ENCODE data around the gene IGF2BP3. TPM values are rescaled to one million over a fixed set of nuclear protein-coding genes. Genes with fewer than 3 reads are reported as not detected.
A peak's percentile ranks its signal among the peaks of the same experiment; 100 is the strongest.
"Not testable (repeated sequence)": the region's sequence is repeated elsewhere in the genome, so short reads cannot be mapped to it uniquely, and the experiment has no call there.

The IGF2BP3 gene
- 10 to 100 TPM; 52.3 to 72.2 (median 59.0) TPM for polyA plus RNA-seq (ENCODE audit: insufficient read length in 4 of 4)

DNA sequence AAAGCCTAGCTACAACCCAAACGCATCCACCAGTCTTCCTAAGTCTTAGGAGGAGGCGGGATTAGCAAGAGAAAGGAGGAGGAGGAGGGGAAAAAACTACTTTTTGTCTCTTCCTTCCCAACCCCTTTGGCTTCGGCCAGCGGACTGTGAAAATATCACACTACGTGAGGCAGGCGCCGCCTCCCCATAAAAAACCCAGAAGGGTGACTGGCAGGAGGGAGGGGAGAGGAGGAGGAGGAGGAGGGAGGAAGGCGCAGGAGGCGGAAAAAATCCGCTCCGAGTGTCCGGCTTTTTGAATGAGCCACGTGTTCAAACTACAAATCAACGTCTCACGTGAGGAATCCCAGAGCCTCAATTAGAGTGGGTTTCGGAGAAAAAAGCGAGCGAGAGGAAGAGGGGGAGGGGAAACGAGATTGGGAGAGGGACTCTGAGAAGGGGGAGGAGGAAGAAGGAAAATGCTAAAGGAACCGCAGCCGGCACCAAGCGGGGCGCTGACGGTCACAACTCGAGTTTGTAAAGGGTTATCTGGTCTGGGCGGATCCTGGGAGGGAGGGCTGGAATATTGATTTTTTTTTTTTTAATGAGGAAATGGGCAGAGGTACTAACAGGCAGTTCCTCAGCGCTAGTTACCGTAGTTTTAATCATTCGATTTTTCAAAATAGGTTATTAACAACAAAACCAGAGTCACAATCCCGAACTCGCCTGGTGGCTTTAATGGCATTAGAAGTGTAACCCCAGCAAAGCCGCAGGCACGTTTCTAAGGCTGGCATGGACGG lies at the start of gene IGF2BP3:
TSS of gene IGF2BP3 (minus strand) at position 162 of the 776 bp plus-strand sequence. CDS start 381 bp downstream, outside the sequence.
- DNase-seq (ENCODE audit: low read depth in 4 of 4, low spot score in 2 of 4), result peak in 3 of 4 donors; percentile 84 to 95 (median 93)

DNA sequence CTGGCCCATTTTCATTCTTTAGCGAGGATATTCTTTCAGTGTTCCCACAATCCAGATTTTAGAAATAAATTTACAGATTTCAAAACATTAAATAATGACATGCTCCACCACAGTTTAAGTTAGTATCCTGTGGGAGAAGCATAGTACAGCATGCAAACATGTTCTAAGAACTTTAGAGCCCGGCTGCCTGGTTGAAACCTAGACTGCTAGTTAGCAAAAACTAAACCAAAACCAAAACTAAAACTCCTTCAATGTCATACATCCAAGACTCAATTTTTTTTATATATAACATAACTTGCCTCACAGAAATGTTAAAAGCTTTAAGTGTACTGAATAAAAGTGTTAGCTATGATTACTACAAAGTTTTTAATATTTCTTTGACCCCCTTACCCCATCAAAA lies 44.5 kb upstream of the IGF2BP3 start:
- no peak for DNase-seq (ENCODE audit: low read depth in 4 of 4, low spot score in 2 of 4)

DNA sequence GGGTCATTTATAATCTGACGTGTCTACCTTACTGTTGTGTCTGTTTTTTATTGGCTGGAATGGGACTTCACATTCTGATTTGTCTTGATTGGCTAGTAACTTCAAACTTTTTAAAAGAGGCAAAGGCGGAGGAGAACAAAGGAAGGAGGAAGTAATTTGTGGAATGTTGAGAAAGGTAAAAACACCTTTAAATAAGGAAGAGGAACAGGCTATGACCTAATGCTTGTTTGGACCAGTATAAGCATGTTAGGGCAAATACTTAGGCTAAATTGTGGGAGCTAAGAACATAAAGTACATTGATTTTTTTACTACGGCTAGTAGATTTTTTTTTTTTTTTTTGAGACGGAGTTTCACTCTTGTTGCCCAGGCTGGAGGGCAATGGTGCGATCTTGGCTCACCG lies 43.5 kb upstream of the IGF2BP3 start:
- DNase-seq (ENCODE audit: low read depth in 4 of 4, low spot score in 2 of 4), result not testable (repeated sequence)

DNA sequence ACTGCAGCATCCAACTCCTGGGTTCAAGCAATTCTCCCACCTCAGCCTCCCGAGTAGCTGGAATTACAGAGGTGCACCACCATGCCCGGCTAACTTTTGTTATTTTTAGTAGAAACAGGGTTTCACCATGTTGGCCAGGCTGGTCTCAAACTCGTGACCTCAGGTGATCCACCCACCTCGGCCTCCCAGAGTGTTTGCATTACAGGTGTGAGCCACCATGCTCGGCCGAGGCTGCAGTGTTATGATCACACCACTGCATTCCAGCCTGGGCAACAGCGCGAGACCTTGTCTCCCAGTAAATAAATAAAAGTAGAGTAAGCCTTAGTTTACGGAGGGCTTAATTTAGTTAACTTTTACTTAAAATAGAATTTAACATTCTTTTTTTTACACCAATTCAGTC lies 23.7 kb upstream of the IGF2BP3 start:
- DNase-seq (ENCODE audit: low read depth in 4 of 4, low spot score in 2 of 4), result no peak

DNA sequence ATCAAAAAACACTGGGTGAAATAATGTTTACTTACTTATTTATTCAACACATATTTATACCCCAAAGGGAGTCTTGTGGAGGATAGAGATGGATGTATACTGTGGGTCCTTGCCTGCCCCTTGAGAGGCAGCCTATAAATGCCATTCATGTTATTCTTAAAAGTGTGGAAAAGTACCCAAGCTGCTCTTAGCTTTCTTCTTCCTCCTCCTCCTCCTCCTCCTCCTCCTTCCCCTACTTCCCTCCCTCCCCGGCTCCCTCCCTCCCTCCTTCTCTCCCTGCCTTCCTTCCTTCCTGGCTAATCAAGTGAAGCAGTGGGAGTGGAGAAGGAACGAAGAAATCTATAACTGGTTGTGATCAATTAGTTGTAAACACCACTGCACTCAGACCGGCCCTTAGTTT lies 21.2 kb upstream of the IGF2BP3 start:
- DNase-seq (ENCODE audit: low read depth in 4 of 4, low spot score in 2 of 4), result no peak

DNA sequence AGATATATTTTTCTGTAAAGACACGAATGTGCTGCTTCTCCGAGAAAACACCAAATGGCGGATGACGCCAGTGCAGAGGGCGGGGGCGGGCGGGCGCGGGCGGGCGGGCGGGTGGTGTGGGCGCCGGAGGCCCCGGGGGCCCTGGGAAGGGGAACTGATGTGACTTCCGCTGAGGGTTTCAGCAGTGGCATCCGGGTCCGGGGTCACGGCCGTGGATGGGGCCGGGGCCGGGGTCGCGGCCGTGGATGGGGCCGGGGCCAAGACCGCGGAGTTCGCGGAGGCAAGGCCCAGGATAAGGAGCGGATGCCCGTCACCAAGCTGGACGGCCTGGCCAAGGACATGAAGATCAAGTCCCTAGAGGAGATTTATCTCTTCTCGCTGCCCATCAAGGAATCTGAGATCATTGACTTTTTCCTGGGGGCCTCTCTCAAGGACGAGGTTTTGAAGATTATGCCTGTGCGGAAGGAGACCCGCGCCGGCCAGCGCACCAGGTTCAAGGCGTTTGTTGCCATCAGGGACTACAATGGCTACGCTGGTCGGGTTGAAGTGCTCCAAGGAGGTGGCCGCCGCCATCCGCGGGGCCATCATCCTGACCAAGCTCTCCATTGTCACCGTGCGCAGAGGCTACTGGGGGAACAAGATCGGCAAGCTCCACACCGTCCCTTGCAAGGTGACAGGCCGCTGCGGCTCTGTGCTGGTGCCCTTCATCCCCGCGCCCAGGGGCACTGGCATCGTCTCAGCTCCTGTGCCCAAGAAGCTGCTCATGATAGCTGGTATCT lies 20.3 kb upstream of the IGF2BP3 start:
- DNase-seq (ENCODE audit: low read depth in 4 of 4, low spot score in 2 of 4), result no peak

DNA sequence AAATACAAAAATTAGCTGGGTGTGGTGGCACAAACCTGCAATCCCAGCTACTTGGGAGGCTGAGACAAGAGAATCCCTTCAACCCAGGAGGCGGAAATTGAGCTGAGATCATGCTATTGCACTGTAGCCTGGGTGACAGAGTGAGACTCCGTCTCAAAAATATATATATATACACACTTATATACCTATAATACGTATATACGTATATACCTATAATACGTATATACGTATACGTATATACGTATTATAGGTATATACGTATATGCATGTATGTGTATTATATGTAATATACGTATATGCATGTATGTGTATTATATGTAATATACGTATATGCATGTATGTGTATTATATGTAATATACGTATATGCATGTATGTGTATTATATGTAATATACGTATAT lies 18.4 kb upstream of the IGF2BP3 start:
- DNase-seq (ENCODE audit: low read depth in 4 of 4, low spot score in 2 of 4), result not testable (repeated sequence)

DNA sequence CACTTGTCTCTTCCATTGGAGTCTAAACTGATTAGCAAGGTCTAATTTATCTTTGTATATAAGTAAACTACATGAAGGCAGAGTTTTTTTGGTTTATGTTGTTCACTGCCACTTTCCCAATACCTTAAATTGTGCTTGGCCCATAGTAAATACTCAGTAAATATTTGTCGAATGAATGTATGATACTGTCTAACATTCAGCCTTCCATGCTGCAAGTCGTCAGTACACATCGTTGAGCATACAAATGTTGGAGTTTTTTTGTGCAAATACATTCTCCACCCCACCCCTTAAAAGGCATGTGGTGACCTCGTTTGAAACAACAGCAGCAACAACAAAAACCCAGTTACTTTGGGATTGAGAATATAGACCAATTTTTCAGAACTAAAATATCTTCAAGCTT lies 17.4 kb upstream of the IGF2BP3 start:
- DNase-seq (ENCODE audit: low read depth in 4 of 4, low spot score in 2 of 4), result no peak

DNA sequence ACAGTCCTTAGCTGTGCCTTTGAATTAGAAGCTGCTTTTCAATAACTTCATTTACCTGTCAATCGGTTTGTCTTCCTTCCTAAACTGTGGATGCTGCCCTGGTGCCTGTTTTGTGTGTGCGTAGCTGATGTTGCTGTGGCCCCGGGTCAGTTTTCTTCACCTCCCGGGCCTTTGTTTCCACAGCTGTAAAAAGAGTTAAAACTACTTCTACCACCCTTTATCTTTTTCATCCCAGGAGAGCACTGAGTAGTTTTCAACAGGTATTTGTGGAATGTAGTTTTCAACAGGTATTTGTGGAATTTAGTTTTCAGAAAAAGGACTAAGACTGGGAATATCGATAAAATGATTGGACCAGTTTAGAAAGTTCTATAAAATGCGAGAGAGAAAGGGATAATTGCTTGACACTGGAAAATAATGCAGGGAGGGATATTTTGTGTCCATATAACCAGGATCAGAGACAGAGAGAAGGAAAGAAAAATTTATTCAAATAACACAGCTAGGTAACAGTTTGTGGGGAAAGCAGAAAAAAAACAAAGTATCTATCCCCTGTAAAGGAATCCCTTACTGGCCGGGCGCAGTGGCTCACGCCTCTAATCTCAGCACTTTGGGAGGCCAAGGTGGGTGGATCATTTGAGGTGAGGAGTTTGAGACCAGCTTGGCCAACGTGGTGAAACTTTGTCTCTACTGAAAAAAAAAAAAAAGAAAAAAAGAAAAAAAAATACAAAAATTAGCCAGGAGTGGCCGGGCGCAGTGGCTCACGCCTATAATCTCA lies 15.9 kb upstream of the IGF2BP3 start:
- no peak for DNase-seq (ENCODE audit: low read depth in 4 of 4, low spot score in 2 of 4)

DNA sequence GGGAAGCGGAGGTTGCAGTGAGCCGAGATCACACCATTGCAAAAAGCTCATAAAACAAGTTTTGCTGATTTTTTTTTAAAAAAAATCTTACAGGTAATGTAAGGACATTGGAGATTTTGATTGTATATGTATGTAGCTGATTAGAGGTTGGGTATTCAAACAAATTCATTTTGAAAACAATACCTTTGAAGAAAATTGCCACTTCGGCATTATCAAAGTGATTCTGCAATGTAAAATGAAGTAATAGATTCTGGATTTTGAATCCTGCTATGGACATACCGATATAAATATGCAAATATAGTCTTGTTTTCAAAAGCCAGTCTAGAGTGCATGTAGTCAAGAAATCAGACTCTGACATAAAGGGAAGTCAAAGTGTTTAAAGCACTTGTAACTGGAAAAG lies 12.4 kb upstream of the IGF2BP3 start:
- no peak for DNase-seq (ENCODE audit: low read depth in 4 of 4, low spot score in 2 of 4)

DNA sequence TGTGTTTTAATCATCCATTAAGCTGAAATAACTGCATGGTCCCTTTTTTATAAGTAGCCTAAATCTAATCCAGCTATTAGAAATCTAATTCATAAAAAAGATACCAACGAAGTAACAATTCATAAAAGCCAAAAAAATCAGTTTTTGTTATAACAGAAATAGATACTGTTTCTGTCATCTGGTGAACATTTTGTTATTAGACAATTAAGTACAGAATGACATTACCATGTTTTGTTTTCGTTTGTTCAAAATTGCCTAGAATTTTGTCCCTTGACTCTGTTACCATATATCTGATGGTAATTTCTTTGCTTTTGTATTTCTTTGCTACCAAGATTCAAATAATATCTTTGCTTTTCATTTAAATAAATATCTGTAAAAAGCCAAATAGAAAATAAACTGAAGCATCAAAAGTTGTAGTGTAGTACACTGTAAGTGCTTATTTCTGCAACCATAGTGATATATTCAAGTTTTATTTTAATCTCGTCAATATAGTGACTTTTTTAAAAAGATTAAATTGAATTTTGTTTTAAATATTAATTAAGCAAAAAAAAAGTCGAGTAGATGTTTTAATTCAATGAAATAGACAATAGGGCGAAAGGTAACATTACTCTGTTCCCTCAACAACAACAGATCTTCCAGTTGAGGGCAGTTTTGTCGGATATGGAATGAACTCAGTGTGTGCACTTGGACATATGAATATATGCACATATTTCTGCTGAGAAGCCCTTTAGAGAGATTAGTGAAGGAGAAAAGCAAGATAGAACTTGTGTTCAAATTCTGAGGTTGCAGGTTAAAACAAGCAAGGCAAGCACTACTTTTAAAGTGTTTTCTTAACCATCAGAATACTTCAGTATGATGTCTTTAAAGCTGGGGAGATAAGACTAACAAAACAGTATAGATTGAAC lies 7.9 kb upstream of the IGF2BP3 start:
- no peak for DNase-seq (ENCODE audit: low read depth in 4 of 4, low spot score in 2 of 4)

DNA sequence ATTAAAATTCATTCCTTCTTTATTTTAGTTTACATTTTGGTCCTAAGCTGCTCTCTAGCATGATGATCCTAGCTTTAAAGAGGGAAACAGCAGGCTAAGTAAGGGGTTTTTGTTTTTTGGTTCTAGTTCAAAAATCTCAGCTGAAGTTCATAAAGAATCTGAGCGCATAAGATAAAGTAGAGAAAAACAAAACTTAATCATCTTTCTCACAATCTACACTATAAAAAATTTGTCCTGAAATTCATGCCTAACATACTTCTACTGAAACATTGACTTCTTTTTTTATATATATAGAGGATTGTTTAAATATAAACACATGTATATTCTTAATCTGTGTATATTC lies 6.8 kb upstream of the IGF2BP3 start:
- no peak for DNase-seq (ENCODE audit: low read depth in 4 of 4, low spot score in 2 of 4)

DNA sequence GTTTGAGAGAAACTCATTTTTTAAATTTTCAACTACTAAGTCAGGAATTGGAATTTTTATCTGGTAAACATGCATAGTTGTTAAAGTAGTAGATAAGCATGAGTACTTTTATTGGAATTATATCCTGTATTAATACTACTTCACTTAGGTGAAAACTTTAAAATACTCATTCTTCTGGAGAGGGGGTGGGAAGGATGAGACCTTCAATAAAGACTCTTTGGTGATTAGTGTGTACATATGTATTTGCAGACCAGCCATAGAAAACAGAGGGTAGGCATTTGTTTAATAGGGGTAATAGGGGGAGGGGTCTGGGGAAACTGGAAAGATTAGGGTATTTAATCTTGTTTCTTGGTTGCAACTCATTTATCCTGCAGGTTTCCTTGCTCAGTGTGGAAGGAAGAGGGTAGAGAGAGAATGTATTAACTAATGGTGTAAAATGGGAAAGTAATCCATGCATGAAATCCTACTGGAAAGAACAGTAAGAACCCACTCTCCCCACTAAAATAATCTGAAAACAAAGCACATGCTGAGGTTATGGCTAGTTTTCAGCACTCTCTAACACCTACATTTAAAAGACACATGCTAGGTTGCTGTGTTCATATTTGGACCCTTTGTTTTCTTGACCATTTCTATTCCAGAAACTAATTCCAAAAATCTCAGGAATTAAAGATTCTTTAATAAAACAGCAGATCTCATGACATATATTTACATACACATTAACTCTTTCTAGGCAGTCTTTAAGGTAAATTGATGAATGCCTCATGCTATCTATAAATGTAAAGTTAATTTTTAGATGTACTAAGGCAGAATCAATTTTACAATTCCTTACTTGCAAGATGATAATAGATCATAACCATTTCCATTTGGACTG lies 6.2 kb upstream of the IGF2BP3 start:
- no peak for DNase-seq (ENCODE audit: low read depth in 4 of 4, low spot score in 2 of 4)

DNA sequence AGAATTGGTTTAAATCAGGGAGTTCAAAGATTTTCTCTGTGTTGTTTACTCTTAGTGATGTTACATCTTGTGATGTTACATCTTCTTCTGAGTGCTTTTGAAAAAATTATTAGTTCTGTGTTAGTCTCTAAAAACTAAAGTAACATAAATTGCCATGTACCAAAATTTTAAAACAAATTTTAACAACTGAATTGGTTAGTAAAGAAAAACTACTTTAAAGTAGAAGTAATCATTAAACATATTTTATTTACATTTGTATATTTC lies 5.2 kb upstream of the IGF2BP3 start:
- no peak for DNase-seq (ENCODE audit: low read depth in 4 of 4, low spot score in 2 of 4)

DNA sequence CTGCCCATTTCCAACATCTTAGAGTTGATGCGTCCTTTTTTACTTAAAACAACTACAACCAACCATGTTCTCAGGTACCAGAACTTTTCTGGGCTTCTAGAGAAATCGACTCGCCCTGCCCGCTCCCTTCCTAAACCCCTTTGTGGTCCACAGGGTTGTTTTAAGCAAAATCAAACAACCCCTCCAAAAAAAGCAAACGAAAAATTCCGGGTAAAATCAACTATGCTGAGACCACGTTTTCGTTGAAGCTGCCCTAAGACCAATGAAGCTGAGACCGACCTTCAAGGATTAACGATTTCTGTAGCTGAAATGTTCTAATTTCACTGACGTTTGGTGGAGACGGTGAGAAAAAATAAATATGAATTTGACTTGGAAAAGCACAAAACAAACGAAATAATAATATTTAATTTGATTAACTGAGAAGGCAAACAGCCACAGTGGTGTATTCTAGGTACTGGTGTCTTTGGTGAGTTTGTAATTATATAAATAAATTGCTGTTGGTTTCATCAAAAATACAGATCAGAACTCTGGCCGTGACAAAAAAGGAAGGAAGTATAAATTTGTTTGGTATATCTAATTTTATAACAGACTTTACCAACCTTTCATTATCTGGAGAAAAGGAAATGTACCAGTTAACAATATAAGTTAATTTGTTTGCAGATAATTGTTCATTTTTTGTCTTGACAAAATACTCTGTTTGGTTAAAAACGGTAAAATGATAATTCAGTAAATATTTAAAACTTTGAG lies 4.7 kb upstream of the IGF2BP3 start:
- DNase-seq (ENCODE audit: low read depth in 4 of 4, low spot score in 2 of 4), result no peak

DNA sequence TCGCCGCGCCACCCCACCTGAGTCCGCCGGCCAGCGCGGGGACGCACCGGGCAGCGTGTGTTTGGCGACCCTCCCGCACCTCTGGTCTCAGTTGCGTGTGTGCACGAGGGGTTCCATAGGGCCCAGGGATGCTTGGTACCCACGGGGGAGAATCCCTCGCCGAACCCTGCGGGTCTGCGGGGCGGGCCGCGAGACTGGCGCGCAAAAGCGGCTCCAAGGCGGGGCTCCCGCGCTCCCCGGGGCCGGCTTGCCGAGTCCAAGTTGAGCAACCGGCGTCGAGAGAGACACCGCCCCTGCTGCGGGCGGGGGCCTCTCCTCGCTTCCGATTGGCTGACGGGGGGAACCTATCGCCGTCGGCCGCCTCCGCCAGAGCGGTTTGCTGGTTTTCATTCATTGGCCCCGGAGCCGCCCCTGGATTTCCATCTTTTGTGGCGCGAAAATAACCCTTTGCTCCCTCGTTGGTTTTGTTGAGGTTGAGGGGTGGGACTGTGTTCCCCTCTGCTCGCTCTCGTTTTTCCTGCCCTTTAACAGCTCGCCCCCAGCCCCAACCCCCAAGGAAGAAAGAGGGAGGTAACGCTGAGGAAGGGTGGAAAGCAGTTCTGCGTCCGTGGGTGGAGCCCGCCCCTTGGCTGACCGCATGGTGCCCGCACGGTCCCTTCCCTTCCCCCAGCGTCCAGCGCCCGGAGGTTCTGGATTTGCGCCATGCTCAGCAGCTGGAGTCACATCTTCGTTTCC lies 4.0 kb upstream of the IGF2BP3 start:
- DNase-seq (ENCODE audit: low read depth in 4 of 4, low spot score in 2 of 4), result peak in 2 of 4 donors; percentile 93

DNA sequence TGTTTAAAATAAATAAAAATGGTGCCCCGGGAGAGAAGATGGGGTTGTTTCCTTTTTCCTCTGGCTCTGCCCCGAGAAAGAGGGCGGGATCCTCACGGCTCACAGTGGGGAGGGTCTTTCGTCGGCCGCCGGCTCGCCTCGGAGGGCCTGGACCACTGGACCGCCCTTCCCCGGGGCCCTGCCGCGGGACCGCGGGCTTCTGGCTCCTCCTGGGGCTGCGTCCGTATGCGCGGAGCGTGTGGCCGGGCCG lies 3.5 kb upstream of the IGF2BP3 start:
- no peak for DNase-seq (ENCODE audit: low read depth in 4 of 4, low spot score in 2 of 4)
